Tongue (tissue), 2 donors: ENCODE data around the gene ASIC5. TPM values are rescaled to one million over a fixed set of nuclear protein-coding genes. Genes with fewer than 3 reads are reported as not detected.
"Not testable (repeated sequence)": the region's sequence is repeated elsewhere in the genome, so short reads cannot be mapped to it uniquely, and the experiment has no call there.

Experiments used
- DNase-seq: peaks from one replicate; pipeline ENCODE4 v3.0.0-alpha.2; 2015
- total RNA-seq: library from RNA; depleted of rRNA; stranded (reverse); fragments of >200 nt; gene quantifications from one replicate; pipeline ENCODE4 v1.2.3, GENCODE V29; 2014

Gene ASIC5
- not detected for total RNA-seq

- DNase-seq = no peak
These were observed at the start of gene ASIC5 for GRCh38 chr4:155866177-155866576. Gene ASIC5, minus strand, starts transcription at chr4:155866277. Its CDS starts 51 bp downstream, at chr4:155866226.

- no peak for DNase-seq
These were observed 48.7 kb upstream of the ASIC5 start for GRCh38 chr4:155914782-155915181.

- no peak for DNase-seq
These were observed 45.8 kb upstream of the ASIC5 start for GRCh38 chr4:155911905-155912304.

- no peak for DNase-seq
These were observed 43.6 kb upstream of the ASIC5 start for GRCh38 chr4:155909615-155910226.

GRCh38 chr4:155908187-155909139, 42.4 kb upstream of the ASIC5 start:
- DNase-seq = no peak

- peak; percentile 4 for DNase-seq
These were observed 41.5 kb upstream of the ASIC5 start for GRCh38 chr4:155907556-155907955.

- DNase-seq = peak; percentile 90
These were observed 40.6 kb upstream of the ASIC5 start for GRCh38 chr4:155906554-155907247.

- no peak for DNase-seq
These were observed 38.3 kb upstream of the ASIC5 start for GRCh38 chr4:155904331-155904730.

GRCh38 chr4:155903453-155903852, 37.4 kb upstream of the ASIC5 start, which contains the start of gene TDO2:
Gene TDO2, plus strand, starts transcription at chr4:155903696. Its CDS starts 63 bp downstream, at chr4:155903759.
- DNase-seq = peak; percentile 16

- no peak for DNase-seq
These were observed 34.9 kb upstream of the ASIC5 start for GRCh38 chr4:155901013-155901412.

GRCh38 chr4:155900381-155900780, 34.3 kb upstream of the ASIC5 start:
- peak; percentile 2 for DNase-seq

GRCh38 chr4:155899891-155900290, 33.8 kb upstream of the ASIC5 start:
- DNase-seq = no peak

GRCh38 chr4:155898371-155898770, 32.3 kb upstream of the ASIC5 start:
- not testable (repeated sequence) for DNase-seq

- no peak for DNase-seq
These were observed 25.0 kb upstream of the ASIC5 start for GRCh38 chr4:155891058-155891457.

GRCh38 chr4:155889946-155890345, 23.9 kb upstream of the ASIC5 start:
- DNase-seq = no peak

GRCh38 chr4:155889031-155889793, 23.1 kb upstream of the ASIC5 start:
- DNase-seq = peak; percentile 4

- DNase-seq = no peak
These were observed 21.9 kb upstream of the ASIC5 start for GRCh38 chr4:155887847-155888570.

GRCh38 chr4:155887045-155887444, 21.0 kb upstream of the ASIC5 start:
- no peak for DNase-seq

GRCh38 chr4:155885666-155886065, 19.6 kb upstream of the ASIC5 start:
- DNase-seq = no peak

- no peak for DNase-seq
These were observed 17.8 kb upstream of the ASIC5 start for GRCh38 chr4:155883895-155884294.

- no peak for DNase-seq
These were observed 15.5 kb upstream of the ASIC5 start for GRCh38 chr4:155881555-155881954.
